Left lung (tissue), 10 donors: Measurements from ENCODE around the gene LGI4. TPM values are rescaled to one million over a fixed set of nuclear protein-coding genes. Genes with fewer than 3 reads are reported as not detected.
"Not testable (repeated sequence)": the region's sequence is repeated elsewhere in the genome, so short reads cannot be mapped to it uniquely, and the experiment has no call there.

ENCODE experiments used
- ATAC-seq: fragments of 200-7000 bp; cut with Tn5 transposase; one replicate; pipeline ENCODE4 v1.9.1; 2020; ENCODE audit warnings: moderate library complexity
- DNase-seq, 4 donors: peaks; one replicate each; pipeline ENCODE4 v3.0.0-alpha.2; 2013 to 2020
- H3K27ac ChIP-seq, 2 donors: fragments of 200-600 bp; sonication (generic) in 1 of 2; one replicate each; pipeline versions ENCODE4 v1.5.0 to v1.8.0; 2020 to 2021
- H3K27me3 ChIP-seq, 2 donors: fragments of 200-600 bp; sonication (generic) in 1 of 2; one replicate each; pipeline versions ENCODE4 v1.5.0 to v1.8.0; 2020 to 2021
- H3K36me3 ChIP-seq, 2 donors: fragments of 200-600 bp; sonication (generic) in 1 of 2; one replicate each; pipeline versions ENCODE4 v1.5.0 to v1.8.0; 2020 to 2021
- H3K4me1 ChIP-seq, 2 donors: fragments of 200-600 bp; one replicate each; pipeline ENCODE4 v1.8.0; 2021
- H3K4me3 ChIP-seq, 2 donors: fragments of 200-600 bp; sonication (generic) in 1 of 2; one replicate each; pipeline versions ENCODE4 v1.5.0 to v1.8.0; 2020 to 2021; ENCODE audit warnings: mild to moderate bottlenecking in 1 of 2
- H3K9me3 ChIP-seq, 2 donors: fragments of 200-600 bp; sonication (generic) in 1 of 2; one replicate each; pipeline versions ENCODE4 v1.5.0 to v1.8.0; 2020 to 2021
- CTCF ChIP-seq, 2 donors: fragments of 200-600 bp; sonication (generic) in 1 of 2; IDR thresholded peaks; one replicate each; pipeline versions ENCODE4 v1.5.0 to v1.8.0; 2021; ENCODE audit warnings: antibody characterized with exemption in 2 of 2
- intact Hi-C, 2 donors: fragments of 100-400 bp; cut with DNase I; formaldehyde crosslinking; loops; one replicate each; pipeline versions ENCODE4 v1.11.2 to v1.14.2; 2022
- polyA plus RNA-seq, 6 donors: library from polyadenylated mRNA; unstranded; fragments of 120-200 nt; gene quantifications; one replicate each; pipeline ENCODE4 v1.2.1, GENCODE V29; 2013; ENCODE audit not compliant: insufficient read length in 6 of 6
- total RNA-seq, 2 donors: library from RNA; stranded (reverse); fragmentation: NEBNext Ultra II Directional; extraction: Animal tissue kit (Norgen Biotek cat#: 25700); gene quantifications; one replicate each; pipeline ENCODE4 v1.2.1, GENCODE V29; 2021
- donor health status: DM: no; HTN: yes; CAD: no.
- donor health status: DM: no; HTN: no; CAD: no.

Gene LGI4
- total and polyA plus RNA-seq, 8 donors: 1.8 to 3.4 (median 2.7) TPM

- Histone ChIP-seq H3K4me3 (peak overlapping the region; percentile 64 to 84), H3K27ac (no peak overlapping the region), H3K4me1 (peaks cover 9 to 42% of the 10 kb centered on the region in 2 donors), H3K9me3 (no peaks in the 10 kb centered on the region), H3K27me3 (peaks cover 0 to 8% of the 10 kb centered on the region in 2 donors), H3K36me3 (peaks cover 0 to 44% of the 10 kb centered on the region in 2 donors)
- ATAC-seq: no peak
- intact Hi-C loops: no loop called here
- no peak for DNase-seq
- TF ChIP-seq CTCF (IDR thresholded peaks at IDR 0.05): no peak
These were observed 21.3 kb upstream of the LGI4 start for GRCh38 chr19:35155981-35156672.

GRCh38 chr19:35155441-35155840 lies 20.6 kb upstream of the LGI4 start:
- DNase-seq: no peak
- peak overlapping the region; percentile 64 to 84 for H3K4me3 ChIP-seq
- peak overlapping the region; percentile 57 to 86 for H3K27ac ChIP-seq
- peak; percentile 2 for ATAC-seq
- H3K27me3 ChIP-seq: peaks cover 0 to 8% of the 10 kb centered on the region in 2 donors
- no peak for TF ChIP-seq CTCF (IDR thresholded peaks at IDR 0.05)
- H3K36me3 ChIP-seq: peaks cover 0 to 38% of the 10 kb centered on the region in 2 donors
- intact Hi-C loops: no loop called here
- peaks cover 9 to 42% of the 10 kb centered on the region in 2 donors for H3K4me1 ChIP-seq
- no peaks in the 10 kb centered on the region for H3K9me3 ChIP-seq

GRCh38 chr19:35154525-35155406 lies 19.9 kb upstream of the LGI4 start, which contains the start of gene FXYD5:
Gene FXYD5, plus strand, starts transcription at chr19:35154735. Its CDS starts 816 bp downstream, at chr19:35155551.
- H3K4me1 ChIP-seq: peaks cover 9 to 42% of the 10 kb centered on the region in 2 donors
- peaks cover 0 to 8% of the 10 kb centered on the region in 2 donors for H3K27me3 ChIP-seq
- peak; percentile 90 for ATAC-seq
- peaks cover 0 to 31% of the 10 kb centered on the region in 2 donors for H3K36me3 ChIP-seq
- peak in 1 of 2 donors; percentile 12 for TF ChIP-seq CTCF (IDR thresholded peaks at IDR 0.05)
- no peaks in the 10 kb centered on the region for H3K9me3 ChIP-seq
- peak within 1 kb of the TSS; percentile 57 to 86 for H3K27ac ChIP-seq
- DNase-seq: peak in 3 of 4 donors; percentile 64 to 96 (median 83)
- intact Hi-C loops: no loop called here
- peak within 1 kb of the TSS; percentile 64 to 84 for H3K4me3 ChIP-seq

GRCh38 chr19:35153701-35154524 lies 19.1 kb upstream of the LGI4 start:
- peak in 1 of 4 donors; percentile 92 for DNase-seq
- Histone ChIP-seq H3K4me3 (peak overlapping the region; percentile 64 to 84), H3K27me3 (peaks cover 0 to 8% of the 10 kb centered on the region in 2 donors), H3K36me3 (peaks cover 0 to 23% of the 10 kb centered on the region in 2 donors), H3K27ac (peak overlapping the region in 1 of 2 donors; percentile 86), H3K4me1 (peaks cover 9 to 42% of the 10 kb centered on the region in 2 donors), H3K9me3 (no peaks in the 10 kb centered on the region)
- intact Hi-C loops: no loop called here
- TF ChIP-seq CTCF (IDR thresholded peaks at IDR 0.05): peak; percentile 46 to 76
- ATAC-seq: peak; percentile 66

GRCh38 chr19:35153129-35153522 lies 18.3 kb upstream of the LGI4 start:
- peaks cover 0 to 15% of the 10 kb centered on the region in 2 donors for H3K36me3 ChIP-seq
- intact Hi-C loops, H3K27ac ChIP-seq, H3K4me3 ChIP-seq, H3K9me3 ChIP-seq, H3K27me3 ChIP-seq, DNase-seq, ATAC-seq: not testable (repeated sequence)
- peaks cover 9 to 42% of the 10 kb centered on the region in 2 donors for H3K4me1 ChIP-seq
